ENCODE results near the gene VMP1.

DNA sequence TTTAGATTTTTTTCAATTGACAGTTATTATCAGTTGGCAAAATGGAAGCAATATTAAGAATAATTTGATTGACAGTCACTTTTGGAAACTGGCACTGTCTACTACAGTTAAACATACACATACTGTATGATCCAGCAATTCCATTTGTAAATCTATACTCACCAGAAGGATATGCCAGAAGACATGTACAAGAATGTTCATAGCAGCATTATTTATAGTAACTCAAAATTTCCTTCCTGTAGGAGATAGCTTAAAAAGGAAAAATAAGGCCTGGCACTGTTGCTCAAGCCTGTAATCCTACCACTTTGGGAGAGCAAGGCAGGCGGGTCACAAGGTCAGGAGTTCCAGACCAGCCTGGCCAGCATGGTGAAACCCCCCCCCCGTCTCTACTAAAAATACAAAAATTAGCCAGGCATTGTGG is 89.3 kb downstream of the VMP1 start:
- TF ChIP-seq POLR2A (IDR thresholded peaks at IDR 0.05; ENCODE audit: extremely low read depth, insufficient read length): no peak
- TF ChIP-seq, protein P1, sequence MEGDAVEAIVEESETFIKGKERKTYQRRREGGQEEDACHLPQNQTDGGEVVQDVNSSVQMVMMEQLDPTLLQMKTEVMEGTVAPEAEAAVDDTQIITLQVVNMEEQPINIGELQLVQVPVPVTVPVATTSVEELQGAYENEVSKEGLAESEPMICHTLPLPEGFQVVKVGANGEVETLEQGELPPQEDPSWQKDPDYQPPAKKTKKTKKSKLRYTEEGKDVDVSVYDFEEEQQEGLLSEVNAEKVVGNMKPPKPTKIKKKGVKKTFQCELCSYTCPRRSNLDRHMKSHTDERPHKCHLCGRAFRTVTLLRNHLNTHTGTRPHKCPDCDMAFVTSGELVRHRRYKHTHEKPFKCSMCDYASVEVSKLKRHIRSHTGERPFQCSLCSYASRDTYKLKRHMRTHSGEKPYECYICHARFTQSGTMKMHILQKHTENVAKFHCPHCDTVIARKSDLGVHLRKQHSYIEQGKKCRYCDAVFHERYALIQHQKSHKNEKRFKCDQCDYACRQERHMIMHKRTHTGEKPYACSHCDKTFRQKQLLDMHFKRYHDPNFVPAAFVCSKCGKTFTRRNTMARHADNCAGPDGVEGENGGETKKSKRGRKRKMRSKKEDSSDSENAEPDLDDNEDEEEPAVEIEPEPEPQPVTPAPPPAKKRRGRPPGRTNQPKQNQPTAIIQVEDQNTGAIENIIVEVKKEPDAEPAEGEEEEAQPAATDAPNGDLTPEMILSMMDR (IDR thresholded peaks at IDR 0.05; ENCODE audit: low read depth, low read length): no peak
- TF ChIP-seq MYC (IDR thresholded peaks at IDR 0.05; ENCODE audit: low read depth, low read length): no peak

Measured in NB4 (cell line).